Renal cortex interstitium (tissue), 11 donors: ENCODE results near the gene ITGAL. TPM values are rescaled to one million over a fixed set of nuclear protein-coding genes. Genes with fewer than 3 reads are reported as not detected.

Experiments used
- DNase-seq, 11 donors: peaks; one replicate each; pipeline ENCODE4 v3.0.0-alpha.2; 2013; ENCODE audit warnings: low read depth in 9 of 11, low spot score in 4 of 11; ENCODE audit errors: extremely low read depth in 1 of 11
- polyA plus RNA-seq, 3 donors: library from polyadenylated mRNA; unstranded; fragments of 120-200 nt; gene quantifications; one replicate each; pipeline ENCODE4 v1.2.1, GENCODE V29; 2013; ENCODE audit not compliant: insufficient read length in 3 of 3

ITGAL gene
- polyA plus RNA-seq, 3 donors = 1.9 to 2.9 (median 2.6) TPM

- peak; percentile 88 to 98 (median 95) for DNase-seq
Measured at GRCh38 chr16:30571445-30572322, 99.1 kb downstream of the ITGAL start, which contains the start of gene ZNF688. Gene ZNF688, minus strand, starts transcription at chr16:30571714. Its CDS starts 85 bp downstream, at chr16:30571629.

Other genes starting within 250 kb of the ITGAL start
- gene NPIPB13, start 224.3 kb upstream of the ITGAL start, polyA plus RNA-seq = 10 to 100 TPM in 2 of 3 donors, 1 to 10 TPM in 1; 4.1 to 12.3 (median 11.1) TPM
- gene CD2BP2, start 117.4 kb upstream of the ITGAL start, polyA plus RNA-seq = 10 to 100 TPM; 53.8 to 60.5 (median 56.7) TPM
- gene TBC1D10B, start 102.2 kb upstream of the ITGAL start, polyA plus RNA-seq = 10 to 100 TPM; 31.1 to 38.7 (median 38.2) TPM
- gene MYL11, start 97.9 kb upstream of the ITGAL start, polyA plus RNA-seq = 1 to 10 TPM in 2 of 3 donors, under 1 TPM in 1; 0.56 to 4.5 (median 1.2) TPM
- gene SEPTIN1, start 90.2 kb upstream of the ITGAL start, polyA plus RNA-seq = 1 to 10 TPM; 1.7 to 3.1 (median 3.1) TPM
- gene ZNF48, start 77.3 kb upstream of the ITGAL start, polyA plus RNA-seq = 10 to 100 TPM; 13.1 to 16.5 (median 13.4) TPM
- 1 to 10 TPM; 4.7 to 9.2 (median 7.2) TPM for gene ZNF771, start 65.1 kb upstream of the ITGAL start, polyA plus RNA-seq
- 10 to 100 TPM; 45.0 to 56.9 (median 48.6) TPM for gene DCTPP1, start 42.7 kb upstream of the ITGAL start, polyA plus RNA-seq
- 10 to 100 TPM; 91.7 to 98.4 (median 94.5) TPM for gene SEPHS2, start 26.9 kb upstream of the ITGAL start, polyA plus RNA-seq
- gene ZNF768, start 53.8 kb downstream of the ITGAL start, polyA plus RNA-seq = 10 to 100 TPM; 48.0 to 66.6 (median 54.7) TPM
- 10 to 100 TPM in 2 of 3 donors, 1 to 10 TPM in 1; 9.6 to 10.5 (median 10.1) TPM for gene ZNF747, start 62.1 kb downstream of the ITGAL start, polyA plus RNA-seq
- gene ZNF764, start 85.6 kb downstream of the ITGAL start, polyA plus RNA-seq = 10 to 100 TPM; 10.8 to 15.8 (median 12.5) TPM
- 10 to 100 TPM; 10.1 to 16.7 (median 14.7) TPM for gene ZNF688, start 99.0 kb downstream of the ITGAL start, polyA plus RNA-seq
- gene ZNF785, start 113.0 kb downstream of the ITGAL start, polyA plus RNA-seq = 10 to 100 TPM; 20.2 to 32.3 (median 23.7) TPM
- 10 to 100 TPM; 12.8 to 16.0 (median 14.7) TPM for gene ZNF689, start 137.6 kb downstream of the ITGAL start, polyA plus RNA-seq
- 10 to 100 TPM; 44.8 to 54.8 (median 46.6) TPM for gene PRR14, start 178.2 kb downstream of the ITGAL start, polyA plus RNA-seq
- gene FBRS, start 185.7 kb downstream of the ITGAL start, polyA plus RNA-seq = 10 to 100 TPM; 48.7 to 78.6 (median 67.4) TPM
- 10 to 100 TPM; 29.6 to 44.3 (median 39.2) TPM for gene SRCAP, start 226.4 kb downstream of the ITGAL start, polyA plus RNA-seq